Chondrocyte (in vitro differentiated cells): ENCODE measurements around the gene OTOS. TPM values are rescaled to one million over a fixed set of nuclear protein-coding genes. Genes with fewer than 3 reads are reported as not detected.
A peak's percentile ranks its signal among the peaks of the same experiment; 100 is the strongest.

Experiments used
- DNase-seq: peaks from one replicate; pipeline ENCODE4 v3.0.0; 2021; ENCODE audit warnings: mixed read lengths, low spot score
- H3K27ac Mint-ChIP-seq: one replicate; pipeline ENCODE4 v1.8.0; 2021; ENCODE audit warnings: mild to moderate bottlenecking, moderate library complexity, mixed read lengths; ENCODE audit not compliant: unreplicated experiment
- H3K27me3 Mint-ChIP-seq: 2 replicates; pipeline ENCODE4 v1.8.0; 2021; ENCODE audit warnings: low read depth, mixed read lengths
- H3K36me3 Mint-ChIP-seq: 2 replicates; pipeline ENCODE4 v1.8.0; 2021; ENCODE audit warnings: low read depth, mixed read lengths
- H3K4me1 Mint-ChIP-seq: 2 replicates; pipeline ENCODE4 v1.8.0; 2021; ENCODE audit warnings: low read depth, mild to moderate bottlenecking, mixed read lengths
- H3K4me3 Mint-ChIP-seq: one replicate; pipeline ENCODE4 v1.8.0; 2021; ENCODE audit warnings: mild to moderate bottlenecking, moderate library complexity, mixed read lengths; ENCODE audit not compliant: unreplicated experiment
- H3K9me3 Mint-ChIP-seq: 2 replicates; pipeline ENCODE4 v1.8.0; 2021; ENCODE audit warnings: low read depth, mixed read lengths
- CTCF ChIP-seq: fragments of 200-600 bp; sonication (generic); IDR thresholded peaks from 2 replicates; pipeline ENCODE4 v1.5.0; 2021; ENCODE audit warnings: antibody characterized with exemption, mild to moderate bottlenecking, moderate library complexity
- long read RNA-seq: library from polyadenylated mRNA; stranded (forward); transcript quantifications from one replicate; pipeline ENCODE4 v2.0.0, GENCODE V29; 2021
- total RNA-seq: library from RNA; stranded (reverse); gene quantifications from 3 replicates; pipeline ENCODE4 v1.2.1, GENCODE V29; 2021

OTOS gene
- not detected in 3 replicates for total RNA-seq
- long read RNA-seq, result 0 reads

GRCh38 chr2:240140511-240140910, at the start of gene OTOS:
OTOS (minus strand) TSS chr2:240140658; CDS start chr2:240140326, 332 bp downstream.
- H3K27ac Mint-ChIP-seq, result no peak within 1 kb of the TSS
- H3K27me3 Mint-ChIP-seq, result peaks cover 12% of the 10 kb centered on the region
- no peak within 1 kb of the TSS for H3K4me3 Mint-ChIP-seq
- H3K4me1 Mint-ChIP-seq, result peaks cover 7% of the 10 kb centered on the region
- TF ChIP-seq CTCF, result no peak
- H3K36me3 Mint-ChIP-seq, result no peaks in the 10 kb centered on the region
- peak; percentile 41 for DNase-seq
- H3K9me3 Mint-ChIP-seq, result no peaks in the 10 kb centered on the region

- H3K36me3 Mint-ChIP-seq, result peaks cover 5% of the 10 kb centered on the region
- DNase-seq, result peak; percentile 43
- no peak overlapping the region for H3K4me3 Mint-ChIP-seq
- H3K9me3 Mint-ChIP-seq, result peaks cover 15% of the 10 kb centered on the region
- no peak for TF ChIP-seq CTCF
- no peaks in the 10 kb centered on the region for H3K4me1 Mint-ChIP-seq
- H3K27ac Mint-ChIP-seq, result no peak overlapping the region
- peaks cover 62% of the 10 kb centered on the region for H3K27me3 Mint-ChIP-seq
These were observed 49.2 kb upstream of the OTOS start for GRCh38 chr2:240189686-240190085.

- no peak for TF ChIP-seq CTCF
- Mint-ChIP-seq H3K9me3 (peaks cover 15% of the 10 kb centered on the region), H3K36me3 (peaks cover 5% of the 10 kb centered on the region), H3K4me1 (no peaks in the 10 kb centered on the region), H3K4me3 (no peak overlapping the region), H3K27ac (no peak overlapping the region), H3K27me3 (peaks cover 55% of the 10 kb centered on the region)
- peak; percentile 48 for DNase-seq
These were observed 47.6 kb upstream of the OTOS start for GRCh38 chr2:240187989-240188590.

DNA sequence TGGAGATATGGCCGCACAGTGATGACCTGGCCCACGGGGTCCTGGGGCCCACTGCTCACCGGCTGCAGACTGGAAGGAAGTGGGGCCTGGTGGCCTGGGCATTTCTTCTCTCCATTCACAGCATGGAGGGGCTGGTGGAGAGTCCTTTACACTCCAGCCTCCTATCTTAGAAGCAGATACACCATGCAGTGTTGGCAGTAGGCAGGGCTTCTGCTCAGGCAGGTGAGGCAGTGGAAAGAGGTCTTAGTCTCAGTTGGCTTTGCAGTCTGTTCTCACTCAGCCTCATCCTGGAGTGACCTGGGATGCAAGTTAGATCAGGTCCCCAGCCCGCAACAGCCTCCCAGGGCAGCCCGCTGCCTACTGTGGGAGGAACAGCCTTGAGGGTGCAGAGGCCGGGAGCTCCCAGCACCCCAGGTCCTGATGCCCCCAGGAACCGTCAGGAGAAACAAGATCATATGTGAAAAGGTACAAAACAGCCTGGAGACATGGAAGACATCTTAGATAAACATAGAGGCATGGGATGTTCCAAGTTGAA, 45.8 kb upstream of the OTOS start:
- no peak overlapping the region for H3K4me3 Mint-ChIP-seq
- H3K27ac Mint-ChIP-seq, result no peak overlapping the region
- H3K9me3 Mint-ChIP-seq, result peaks cover 15% of the 10 kb centered on the region
- DNase-seq, result peak; percentile 64
- H3K36me3 Mint-ChIP-seq, result peaks cover 5% of the 10 kb centered on the region
- no peaks in the 10 kb centered on the region for H3K4me1 Mint-ChIP-seq
- TF ChIP-seq CTCF, result no peak
- H3K27me3 Mint-ChIP-seq, result peaks cover 49% of the 10 kb centered on the region

- peak; percentile 34 for DNase-seq
- Mint-ChIP-seq H3K36me3 (peaks cover 6% of the 10 kb centered on the region), H3K27ac (no peak overlapping the region), H3K4me3 (no peak overlapping the region), H3K9me3 (peaks cover 15% of the 10 kb centered on the region), H3K4me1 (no peaks in the 10 kb centered on the region), H3K27me3 (peaks cover 53% of the 10 kb centered on the region)
- TF ChIP-seq CTCF, result no peak
These were observed 44.2 kb upstream of the OTOS start for GRCh38 chr2:240184656-240185055.
